Ectodermal cell (in vitro differentiated cells): ENCODE results near the gene ZSWIM6.

Source experiments
- H3K27ac ChIP-seq: 2 replicates; pipeline ENCODE4 v1.7.0; 2013; ENCODE audit warnings: mild to moderate bottlenecking, low read depth, low read length; ENCODE audit not compliant: insufficient read depth, poor library complexity, severe bottlenecking
- H3K27me3 ChIP-seq: 2 replicates; pipeline ENCODE4 v1.7.0; 2013; ENCODE audit warnings: mild to moderate bottlenecking, low read length; ENCODE audit not compliant: insufficient read depth, control insufficient read depth, poor library complexity, severe bottlenecking
- H3K36me3 ChIP-seq: one replicate; pipeline ENCODE4 v1.7.0; 2013; ENCODE audit warnings: low read length; ENCODE audit not compliant: control insufficient read depth, insufficient read depth
- H3K4me1 ChIP-seq: one replicate; pipeline ENCODE4 v1.7.0; 2013; ENCODE audit warnings: low read length; ENCODE audit not compliant: control insufficient read depth, insufficient read depth
- H3K4me3 ChIP-seq: 2 replicates; pipeline ENCODE4 v1.7.0; 2013; ENCODE audit warnings: low read depth, low read length, control low read depth; ENCODE audit not compliant: insufficient read depth
- H3K9me3 ChIP-seq: 2 replicates; pipeline ENCODE4 v1.7.0; 2013; ENCODE audit warnings: mild to moderate bottlenecking, low read length, moderate library complexity; ENCODE audit not compliant: control insufficient read depth
- WGBS, 2 experiments: methylation state at CpG; one replicate each; pipeline ENCODE4 v1.1.7; 2013; ENCODE audit warnings: missing lambda C conversion rate in 2 of 2; 5-methylcytosine and 5-hydroxymethylcytosine counted together

The ZSWIM6 gene

DNA sequence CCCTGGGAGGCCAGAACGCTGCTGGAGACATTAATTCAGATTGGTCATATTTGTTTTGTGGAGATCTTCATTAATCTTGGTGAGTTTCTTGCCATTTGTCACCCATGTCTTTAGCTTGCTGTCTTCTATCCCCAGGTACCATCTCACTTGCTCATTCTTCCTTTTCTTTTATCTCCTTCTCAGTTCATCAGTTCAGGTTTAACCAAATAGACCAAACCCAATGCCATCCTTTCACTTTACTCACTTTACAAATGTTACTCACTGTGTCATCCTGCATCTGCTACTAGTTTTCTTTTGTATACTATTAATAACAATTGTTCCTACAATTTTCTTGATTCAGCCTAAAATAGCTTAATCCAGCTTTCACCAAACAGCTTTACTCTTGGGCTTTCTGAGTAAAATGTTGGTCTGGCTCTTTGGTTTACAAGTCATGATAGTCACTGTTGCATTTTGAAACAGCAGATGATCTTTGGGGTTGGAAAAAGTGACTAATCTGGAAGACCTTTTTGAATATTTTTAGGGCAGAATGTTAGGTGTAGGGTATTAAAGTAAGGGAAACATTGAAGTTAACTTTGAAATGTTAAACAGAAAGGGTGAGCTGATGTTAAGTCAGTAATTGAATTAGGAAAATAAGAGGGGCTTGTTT lies 246.9 kb downstream of the ZSWIM6 start:
- WGBS, 2 experiments = 85 to 94% methylated on average over 1 of the region's 1 CpG
- Histone ChIP-seq H3K9me3 (no peaks in the 10 kb centered on the region), H3K4me3 (no peak overlapping the region), H3K36me3 (no peaks in the 10 kb centered on the region), H3K27ac (no peak overlapping the region), H3K27me3 (no peaks in the 10 kb centered on the region), H3K4me1 (peaks cover 3% of the 10 kb centered on the region)

GRCh38 chr5:61582205-61582820 lies 250.3 kb downstream of the ZSWIM6 start:
- 0% methylated on average over 1 of the region's 2 CpGs for WGBS, 2 experiments
- no peaks in the 10 kb centered on the region for H3K36me3 ChIP-seq
- H3K27me3 ChIP-seq = no peaks in the 10 kb centered on the region
- H3K4me1 ChIP-seq = no peaks in the 10 kb centered on the region
- no peaks in the 10 kb centered on the region for H3K9me3 ChIP-seq
- no peak overlapping the region for H3K4me3 ChIP-seq
- no peak overlapping the region for H3K27ac ChIP-seq

DNA sequence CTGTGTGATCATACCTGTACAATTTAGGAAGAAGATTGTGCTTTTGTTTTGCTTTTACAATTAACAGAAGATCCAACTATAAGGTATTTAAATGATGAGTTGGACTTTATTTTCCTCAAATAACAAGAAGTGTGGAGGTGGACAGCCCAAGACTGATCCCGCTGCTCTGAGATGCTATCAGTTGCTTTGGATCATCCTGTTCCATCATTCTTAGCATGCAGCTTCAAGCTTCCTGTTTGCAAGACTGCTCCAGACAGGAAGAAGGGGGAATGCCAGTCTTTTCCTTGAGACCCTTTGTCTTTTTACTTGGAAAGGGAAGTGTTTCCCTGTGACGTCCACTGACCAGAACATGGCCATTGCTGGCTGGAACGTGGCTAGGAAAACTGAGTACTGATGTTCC lies 250.8 kb downstream of the ZSWIM6 start:
- no peaks in the 10 kb centered on the region for H3K4me1 ChIP-seq
- 89 to 96% methylated on average over 3 of the region's 3 CpGs for WGBS, 2 experiments
- H3K27ac ChIP-seq = no peak overlapping the region
- no peaks in the 10 kb centered on the region for H3K9me3 ChIP-seq
- no peaks in the 10 kb centered on the region for H3K27me3 ChIP-seq
- H3K36me3 ChIP-seq = no peaks in the 10 kb centered on the region
- no peak overlapping the region for H3K4me3 ChIP-seq

- Histone ChIP-seq H3K4me3 (no peak overlapping the region), H3K27ac (no peak overlapping the region), H3K36me3 (no peaks in the 10 kb centered on the region), H3K9me3 (no peaks in the 10 kb centered on the region), H3K4me1 (no peaks in the 10 kb centered on the region), H3K27me3 (no peaks in the 10 kb centered on the region)
- 92 to 93% methylated on average over 11 to 12 of the region's 12 CpGs for WGBS, 2 experiments
Measured at GRCh38 chr5:61586096-61587084, 254.3 kb downstream of the ZSWIM6 start.

DNA sequence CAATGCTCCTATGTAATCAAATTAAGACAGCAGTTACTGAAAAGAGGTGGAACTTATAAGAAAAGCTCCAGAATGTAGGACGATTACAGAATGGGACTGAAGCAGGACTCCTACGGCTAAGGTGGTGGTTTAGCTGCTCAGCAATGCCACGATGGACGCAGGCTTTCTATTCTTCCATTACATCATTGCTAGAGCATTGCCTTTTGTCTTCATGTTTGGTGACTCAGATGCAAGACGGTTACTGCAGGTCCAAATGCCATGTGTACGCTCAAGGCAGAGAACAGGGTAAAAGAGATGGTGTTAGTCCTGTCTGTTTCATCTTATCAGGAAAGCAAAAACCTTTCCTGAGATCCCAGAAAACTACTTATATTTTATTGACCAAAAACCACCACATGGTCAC lies 255.1 kb downstream of the ZSWIM6 start:
- Histone ChIP-seq H3K27ac (no peak overlapping the region), H3K36me3 (no peaks in the 10 kb centered on the region), H3K4me3 (no peak overlapping the region), H3K4me1 (no peaks in the 10 kb centered on the region), H3K9me3 (no peaks in the 10 kb centered on the region), H3K27me3 (no peaks in the 10 kb centered on the region)
- 92 to 96% methylated on average over 6 of the region's 6 CpGs for WGBS, 2 experiments

GRCh38 chr5:61588216-61588615 lies 256.2 kb downstream of the ZSWIM6 start:
- Histone ChIP-seq H3K9me3 (no peaks in the 10 kb centered on the region), H3K4me1 (no peaks in the 10 kb centered on the region), H3K27me3 (no peaks in the 10 kb centered on the region), H3K36me3 (no peaks in the 10 kb centered on the region), H3K4me3 (no peak overlapping the region), H3K27ac (no peak overlapping the region)
- 81 to 94% methylated on average over 1 to 2 of the region's 2 CpGs for WGBS, 2 experiments

DNA sequence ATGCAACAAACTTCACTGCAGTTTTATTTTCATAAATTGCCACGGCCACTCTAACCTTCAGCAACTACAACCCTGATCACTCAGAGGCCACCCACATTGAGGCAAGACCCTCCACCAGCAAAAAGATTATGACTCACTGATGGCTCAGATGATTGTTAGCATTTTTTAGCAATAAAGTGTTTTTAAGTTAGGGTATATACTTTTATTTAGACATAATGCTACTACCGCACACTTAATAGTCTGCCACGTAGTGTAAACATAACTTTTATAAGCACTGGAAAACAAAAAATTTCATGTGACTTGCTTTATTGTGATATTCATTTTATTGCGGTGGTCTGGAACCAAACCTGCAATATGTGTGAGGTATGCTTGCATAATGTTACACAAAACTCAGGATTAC lies 257.9 kb downstream of the ZSWIM6 start:
- H3K36me3 ChIP-seq = no peaks in the 10 kb centered on the region

GRCh38 chr5:61590473-61590872 lies 258.4 kb downstream of the ZSWIM6 start:
- H3K9me3 ChIP-seq = no peaks in the 10 kb centered on the region
- WGBS, 2 experiments = 84 to 96% methylated on average over 2 of the region's 2 CpGs
- no peaks in the 10 kb centered on the region for H3K27me3 ChIP-seq
- no peak overlapping the region for H3K4me3 ChIP-seq
- H3K4me1 ChIP-seq = no peaks in the 10 kb centered on the region
- no peaks in the 10 kb centered on the region for H3K36me3 ChIP-seq
- no peak overlapping the region for H3K27ac ChIP-seq

More for the DNA sequence above, 257.9 kb downstream of the ZSWIM6 start:
- H3K27me3 ChIP-seq = no peaks in the 10 kb centered on the region
- H3K4me1 ChIP-seq = no peaks in the 10 kb centered on the region
- H3K27ac ChIP-seq = no peak overlapping the region
- 95 to 97% methylated on average over 2 to 4 of the region's 4 CpGs for WGBS, 2 experiments
- no peak overlapping the region for H3K4me3 ChIP-seq
- H3K9me3 ChIP-seq = no peaks in the 10 kb centered on the region

DNA sequence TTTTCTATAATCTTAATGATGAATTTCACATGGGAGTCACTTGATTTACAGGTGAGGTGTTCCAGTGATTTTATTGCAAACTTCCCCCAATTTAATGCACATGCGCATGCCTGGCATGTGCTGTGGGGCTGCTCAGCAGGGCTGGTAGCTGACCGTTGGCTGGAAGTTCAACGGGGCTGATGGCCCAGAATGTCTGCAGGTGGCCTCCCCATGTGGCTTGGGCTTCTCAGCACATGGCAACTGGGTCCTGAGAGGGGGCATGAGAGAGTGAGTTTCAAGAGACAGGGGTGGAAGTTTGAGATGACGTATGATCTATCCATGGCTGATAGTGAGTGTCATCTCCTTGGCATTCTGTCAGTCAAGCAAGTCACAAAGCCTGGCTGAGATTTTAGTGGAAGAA lies 259.8 kb downstream of the ZSWIM6 start:
- no peak overlapping the region for H3K4me3 ChIP-seq
- no peaks in the 10 kb centered on the region for H3K36me3 ChIP-seq
- H3K27me3 ChIP-seq = no peaks in the 10 kb centered on the region
- H3K27ac ChIP-seq = no peak overlapping the region
- H3K4me1 ChIP-seq = no peaks in the 10 kb centered on the region
- H3K9me3 ChIP-seq = no peaks in the 10 kb centered on the region
- WGBS, 2 experiments = 94 to 95% methylated on average over 4 of the region's 4 CpGs

DNA sequence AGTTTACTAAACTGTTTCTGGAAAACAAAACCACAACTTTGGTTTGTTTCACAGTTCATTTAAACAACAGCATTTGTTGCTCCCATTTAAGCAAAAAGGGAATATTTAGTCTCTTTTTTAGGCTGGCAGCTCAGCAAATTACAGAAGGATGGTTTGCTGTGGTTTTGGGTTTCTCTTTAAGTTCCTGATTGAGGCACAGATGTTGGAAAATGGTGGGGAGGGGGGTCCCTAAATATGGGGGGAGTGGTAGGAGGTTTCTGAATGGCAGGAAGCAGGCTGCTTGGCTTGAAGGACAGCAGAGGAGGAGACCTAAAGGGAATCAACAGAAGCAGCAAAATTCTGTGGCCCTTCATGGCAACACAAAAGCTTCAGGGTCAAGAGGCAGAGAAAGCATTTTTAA lies 263.4 kb downstream of the ZSWIM6 start:
- H3K27ac ChIP-seq = no peak overlapping the region
- no peaks in the 10 kb centered on the region for H3K27me3 ChIP-seq
- H3K4me3 ChIP-seq = no peak overlapping the region
- H3K4me1 ChIP-seq = no peaks in the 10 kb centered on the region
- no peaks in the 10 kb centered on the region for H3K36me3 ChIP-seq
- no peaks in the 10 kb centered on the region for H3K9me3 ChIP-seq
